Stimulated activated CD4-positive, alpha-beta T cell treated with anti-CD3 and anti-CD28 coated beads, TNF-alpha, amount 100 ng/mL, for 1 hour (primary cell): ENCODE measurements around the gene C15orf62.

Experiments used
- DNase-seq, 3 donors: peaks; one replicate each; pipeline ENCODE4 v3.0.0-alpha.2; 2020; ENCODE audit warnings: low read depth in 3 of 3, low spot score in 1 of 3

Gene C15orf62

DNA sequence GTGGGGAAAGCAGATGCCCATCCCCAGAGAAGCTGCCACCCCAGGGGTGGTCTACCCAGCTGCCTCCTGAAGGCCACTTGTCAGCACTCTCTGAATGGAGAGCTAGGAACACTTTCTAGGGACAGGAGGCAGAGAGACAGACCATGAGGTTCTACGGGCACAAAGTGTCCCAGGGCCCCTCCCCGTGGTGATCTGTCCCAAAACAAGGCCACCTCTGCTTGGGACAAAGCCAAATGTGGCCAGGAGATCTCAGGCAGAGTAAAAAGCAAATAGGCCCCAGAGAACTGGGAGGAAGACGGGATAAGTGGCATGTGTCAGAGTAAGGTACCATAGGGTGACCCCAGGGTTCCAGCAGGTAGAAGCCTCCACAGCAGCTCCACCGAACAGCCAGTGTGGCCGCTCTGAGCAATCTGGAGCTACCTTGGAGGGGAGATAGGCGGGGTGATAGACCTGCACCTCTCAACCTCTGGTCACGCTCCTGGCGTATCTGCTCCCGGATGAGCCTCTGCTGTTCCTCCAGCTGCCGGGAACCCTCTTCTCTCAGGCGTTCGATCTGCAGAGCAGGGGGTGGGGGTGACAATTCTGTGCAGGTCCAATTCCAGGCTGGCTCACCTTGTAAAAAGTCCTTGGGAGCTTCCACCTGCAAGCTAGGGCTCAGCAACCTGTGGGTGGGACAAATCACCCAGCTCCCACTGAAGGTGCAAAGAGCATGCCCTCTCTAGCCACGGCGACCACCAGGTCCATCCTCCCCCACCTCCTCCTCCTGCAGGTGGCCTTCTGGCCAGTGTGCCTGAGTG, 6.2 kb downstream of the C15orf62 start:
- no peak for DNase-seq

GRCh38 chr15:40776537-40777141, 6.9 kb downstream of the C15orf62 start:
- DNase-seq = no peak

DNA sequence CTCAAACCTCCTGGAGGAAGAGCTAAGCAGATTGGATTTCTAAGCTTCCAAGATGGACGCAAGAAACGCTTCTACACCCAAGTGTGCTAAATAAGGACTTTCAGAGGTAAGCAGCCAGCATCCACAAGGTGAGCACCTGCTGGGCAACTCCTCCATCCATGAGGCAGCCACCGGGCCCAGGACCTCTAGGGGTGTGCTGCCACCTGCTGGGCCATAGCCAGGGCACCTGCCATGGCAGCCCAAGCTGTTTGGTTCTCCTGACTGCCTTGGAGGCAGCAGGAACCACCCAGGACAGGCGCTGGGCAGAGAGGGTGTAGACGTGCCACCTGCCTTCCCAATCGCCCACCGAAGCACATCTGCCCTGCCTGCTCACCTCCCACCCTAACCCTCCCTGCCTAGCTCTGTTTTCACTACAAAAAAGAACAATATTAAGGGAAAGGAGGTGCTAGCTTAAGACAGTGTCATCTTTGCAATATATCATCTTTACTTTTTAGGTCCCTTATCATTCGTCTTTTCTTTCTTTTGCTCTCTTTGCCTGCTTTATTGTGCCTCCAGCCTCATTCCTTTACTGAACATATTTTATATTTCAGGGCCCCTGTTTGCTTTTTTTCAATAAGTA, 12.9 kb downstream of the C15orf62 start:
- peak; percentile 57 to 74 (median 61) for DNase-seq

DNA sequence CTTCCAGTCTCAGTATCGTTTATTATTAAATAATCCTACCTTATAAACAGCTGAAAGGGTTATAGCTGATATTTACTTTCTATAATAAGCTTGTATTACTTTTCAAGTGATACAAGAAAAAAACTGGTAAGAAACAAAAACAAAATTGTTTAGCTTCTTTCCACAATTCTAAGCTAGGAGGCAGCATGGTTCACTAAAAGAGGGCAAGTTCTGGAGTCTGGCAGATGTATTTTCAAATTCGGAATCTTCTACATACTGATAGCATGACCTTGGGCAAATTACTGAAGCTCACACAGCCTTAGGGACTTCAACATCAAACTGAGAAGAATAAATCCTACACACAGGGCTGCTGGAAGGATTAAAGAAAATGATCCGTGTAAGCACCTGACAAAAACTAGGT, 15.4 kb downstream of the C15orf62 start:
- DNase-seq = no peak

DNA sequence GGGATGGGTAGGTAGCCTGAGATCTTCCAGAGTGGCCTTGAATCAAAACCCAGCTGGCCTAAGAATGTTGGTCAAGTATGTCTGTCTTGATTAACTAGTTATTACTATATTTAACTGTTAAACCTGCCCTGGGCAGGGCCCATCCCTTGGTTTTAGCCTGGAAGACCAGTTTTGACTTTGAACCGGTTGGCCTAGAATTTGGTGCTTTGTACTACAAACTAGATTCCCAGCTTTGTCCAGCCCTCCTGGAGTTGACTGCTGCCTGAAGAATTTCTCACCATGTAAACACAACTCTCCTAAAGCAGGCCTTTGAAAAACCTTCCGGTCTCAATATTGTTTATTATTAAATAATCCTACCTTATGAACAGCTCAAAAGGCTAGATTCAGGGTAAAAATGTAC, 16.0 kb downstream of the C15orf62 start:
- DNase-seq = no peak

- peak in 1 of 3 donors; percentile 37 for DNase-seq
These were observed 17.6 kb downstream of the C15orf62 start for GRCh38 chr15:40787344-40787841.

DNA sequence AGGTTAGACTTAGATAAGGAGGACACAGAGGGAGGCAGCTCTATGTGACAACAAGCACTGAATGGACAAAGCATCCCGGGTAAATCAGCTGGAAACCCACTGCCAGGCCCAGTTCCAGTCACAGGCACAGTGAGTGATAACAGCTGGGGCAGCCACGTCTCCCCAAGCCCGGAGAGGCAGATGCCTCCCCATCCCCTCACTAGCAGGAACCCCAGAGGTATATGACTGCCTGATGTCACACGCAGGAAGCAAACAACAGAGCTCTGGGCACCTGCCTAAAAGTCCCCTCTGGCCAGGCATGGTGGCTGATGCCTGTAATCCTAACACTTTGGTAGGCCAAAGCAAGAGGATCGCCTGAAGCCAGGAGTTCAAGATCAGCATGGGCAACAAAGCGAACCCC, 18.2 kb downstream of the C15orf62 start:
- DNase-seq = no peak

GRCh38 chr15:40789119-40789518, 19.3 kb downstream of the C15orf62 start:
- no peak for DNase-seq

DNA sequence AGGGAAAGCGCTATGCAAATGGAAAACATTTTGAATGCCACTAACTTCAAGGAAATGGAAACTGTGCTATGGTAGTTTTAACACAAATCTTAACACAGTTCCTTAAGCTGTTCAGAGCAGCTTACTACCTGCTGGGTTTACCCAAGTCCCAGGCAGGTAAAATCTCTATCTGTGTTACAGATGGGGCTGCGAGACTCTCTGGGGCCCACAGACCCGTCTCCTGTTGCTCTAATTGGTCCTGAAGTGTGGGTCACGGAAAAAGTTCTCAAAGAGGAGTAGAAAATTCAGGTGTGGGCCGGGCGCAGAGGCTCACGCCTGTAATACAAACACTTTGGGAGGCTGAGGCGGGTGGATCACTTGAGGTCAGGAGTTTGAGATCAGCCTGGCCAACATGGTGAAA, 20.2 kb downstream of the C15orf62 start:
- DNase-seq = no peak

- no peak for DNase-seq
These were observed 20.9 kb downstream of the C15orf62 start for GRCh38 chr15:40790718-40791117.

DNA sequence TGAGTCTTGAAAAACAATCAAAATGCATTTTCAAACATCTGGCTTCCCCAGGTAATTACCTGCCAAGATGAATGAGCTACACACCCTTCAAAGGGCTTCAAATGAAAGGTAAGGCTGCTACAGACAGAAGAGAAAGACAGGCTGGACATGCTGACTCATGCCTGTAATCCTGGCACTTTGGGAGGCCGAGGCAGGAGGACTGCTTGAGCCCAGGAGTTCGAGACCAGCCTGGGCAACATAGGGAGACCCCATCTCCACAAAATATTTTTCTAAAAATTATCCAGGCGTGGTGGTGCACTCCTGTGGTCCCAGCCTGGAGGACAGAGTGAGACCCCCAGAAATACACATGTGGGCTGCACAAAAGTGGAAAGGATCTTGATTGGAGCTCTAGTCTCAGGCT, 22.6 kb downstream of the C15orf62 start:
- no peak for DNase-seq

DNA sequence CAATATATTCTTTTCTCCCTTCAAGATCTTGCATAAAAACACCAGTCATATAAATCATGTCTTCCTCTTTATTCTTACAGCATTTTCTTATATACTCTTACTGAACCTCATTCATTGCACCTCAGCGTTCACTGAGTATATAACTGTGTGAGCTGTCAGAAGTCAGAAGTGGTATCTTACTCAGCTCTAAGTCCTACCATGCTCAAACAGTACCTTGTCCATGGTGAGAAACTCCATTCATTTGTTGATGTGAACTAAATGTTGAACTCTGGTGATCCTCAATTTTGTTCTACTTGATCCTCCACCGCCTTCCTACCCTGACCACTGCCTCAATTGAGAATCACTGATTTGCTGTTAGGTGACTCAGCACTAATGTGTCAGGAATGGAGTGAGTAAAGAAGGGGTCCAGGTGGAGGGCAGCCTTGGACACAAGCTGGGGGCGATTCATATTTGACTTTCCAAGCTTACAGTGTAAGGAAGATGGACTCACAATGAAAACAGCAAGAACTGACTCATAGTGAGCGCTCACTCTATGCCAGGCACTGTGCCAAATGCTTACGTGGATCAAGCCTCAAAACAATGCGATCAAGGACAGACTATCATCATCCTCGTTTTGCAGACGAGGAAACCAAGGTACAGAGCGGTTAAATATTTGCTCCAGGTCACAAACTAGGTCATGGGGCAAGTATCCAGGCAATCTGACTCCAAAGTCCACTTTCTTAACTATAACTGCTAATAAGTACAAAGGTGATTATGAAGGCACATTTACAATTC, 23.6 kb downstream of the C15orf62 start:
- no peak for DNase-seq

GRCh38 chr15:40796041-40796440, 26.3 kb downstream of the C15orf62 start:
- no peak for DNase-seq

GRCh38 chr15:40796512-40796911, 26.7 kb downstream of the C15orf62 start:
- DNase-seq = no peak

DNA sequence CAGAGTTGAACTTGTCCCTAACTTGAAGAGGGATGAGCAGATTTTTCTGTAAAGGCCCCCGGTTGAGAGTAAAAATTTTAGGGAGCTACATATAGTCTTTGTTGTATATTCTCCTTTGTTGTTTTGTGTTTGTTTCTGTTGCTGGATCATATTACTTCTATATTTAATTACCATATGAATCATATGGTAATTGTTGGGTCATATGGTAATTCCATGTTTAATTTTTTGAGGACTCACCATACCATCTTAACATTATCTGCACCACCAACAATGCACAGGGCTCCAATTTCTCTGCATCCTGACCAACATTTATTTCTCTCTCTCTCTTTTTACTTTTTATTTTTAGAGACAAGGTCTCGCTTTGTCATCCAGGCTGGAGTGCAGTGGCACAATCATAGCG, 29.7 kb downstream of the C15orf62 start:
- no peak for DNase-seq

DNA sequence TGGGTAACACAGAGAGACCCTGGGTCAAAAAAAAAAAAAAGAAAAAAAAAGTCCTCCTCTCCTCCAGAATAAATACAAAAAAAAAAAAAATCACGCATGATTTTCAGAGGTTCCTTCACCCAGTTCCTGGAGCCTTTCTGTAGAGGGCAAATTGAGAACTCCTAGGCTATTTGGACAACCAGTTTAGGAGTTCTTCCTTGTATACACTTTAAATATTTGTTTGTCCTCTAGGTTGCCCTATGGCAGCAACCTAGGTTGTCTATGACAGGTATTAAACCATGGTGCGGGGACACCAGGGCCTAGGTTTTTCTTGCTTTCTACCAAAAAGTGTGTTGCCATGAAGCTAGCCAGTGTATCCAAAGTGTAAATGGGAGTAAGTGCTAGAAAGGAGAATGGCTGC, 33.3 kb downstream of the C15orf62 start:
- no peak for DNase-seq

DNA sequence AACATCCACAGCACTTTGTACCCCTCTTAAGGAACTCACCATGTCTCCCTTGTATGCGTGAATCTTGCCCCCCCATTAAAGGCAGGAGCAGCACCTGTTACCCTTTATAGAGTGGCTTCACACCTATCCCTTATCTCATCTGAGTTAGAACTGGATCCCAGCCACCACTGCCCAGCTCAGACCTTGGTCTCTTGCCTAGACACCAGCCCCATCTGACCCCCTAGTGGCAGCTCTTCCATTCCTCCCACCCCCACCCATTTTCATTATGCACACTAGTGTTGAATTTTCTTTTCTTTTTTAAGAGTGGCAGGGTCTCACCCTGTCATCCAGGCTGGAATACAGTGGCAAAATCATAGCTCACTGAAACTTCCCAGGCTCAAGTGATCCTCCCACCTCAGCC, 33.9 kb downstream of the C15orf62 start:
- DNase-seq = no peak

DNA sequence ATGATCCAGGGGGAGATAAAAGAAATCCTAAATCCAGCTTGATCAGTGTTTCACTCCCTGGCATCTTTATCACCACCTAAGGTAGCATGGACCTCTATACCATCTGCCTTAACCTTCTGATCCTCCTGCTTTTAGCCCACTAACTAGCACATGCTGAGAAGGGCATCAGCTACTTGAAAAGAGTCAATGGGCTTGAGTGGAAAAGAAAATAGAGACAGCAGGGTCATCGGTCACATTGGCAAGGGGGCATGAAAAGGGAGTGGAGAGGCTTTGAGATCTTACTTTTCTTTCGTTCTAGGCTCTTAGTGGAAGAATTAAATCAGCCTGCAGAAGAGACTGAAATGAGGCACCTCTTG, 36.9 kb downstream of the C15orf62 start:
- DNase-seq = no peak

DNA sequence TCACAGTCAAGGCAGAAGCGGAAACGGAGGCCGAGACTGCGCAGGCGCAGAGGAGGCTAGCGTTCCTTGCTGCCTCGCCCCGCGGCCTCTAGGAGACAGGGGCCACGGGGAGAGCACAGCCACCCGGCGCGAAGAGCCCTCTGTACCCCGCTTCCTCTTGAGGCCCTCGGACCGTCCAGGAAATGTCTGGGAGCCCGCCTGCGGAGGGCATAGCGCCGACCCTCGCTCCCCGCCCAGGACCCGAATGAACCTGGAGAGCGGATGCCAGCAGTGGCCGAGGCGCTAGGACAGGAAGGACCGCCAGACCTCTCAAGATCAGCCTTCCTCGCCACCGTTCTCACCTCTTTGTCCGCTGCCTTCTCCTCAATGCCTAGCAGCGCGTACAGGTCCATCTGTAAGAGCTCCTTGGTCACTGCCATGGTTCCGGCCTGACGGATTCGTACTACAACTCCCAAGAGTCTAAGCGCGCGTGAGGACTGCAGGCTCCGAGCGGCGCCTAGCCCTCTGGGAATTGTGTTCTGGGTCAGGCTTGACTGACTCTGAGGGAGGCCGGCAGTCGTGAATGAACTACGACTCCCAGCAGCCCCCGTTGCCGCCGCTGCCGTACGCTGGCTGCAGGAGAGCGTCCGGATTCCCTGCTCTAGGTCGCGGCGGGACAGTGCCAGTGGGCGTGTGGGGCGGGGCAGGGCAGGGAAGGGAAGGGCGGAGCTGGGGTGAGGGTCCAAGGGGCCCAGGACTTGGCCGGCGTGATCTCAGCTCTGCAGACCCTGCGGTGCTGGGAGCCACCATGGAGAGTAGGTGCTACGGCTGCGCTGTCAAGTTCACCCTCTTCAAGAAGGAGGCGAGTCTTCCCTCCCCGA, 37.5 kb downstream of the C15orf62 start, which contains the start of the genes DNAJC17 and ZFYVE19:
Gene DNAJC17 (minus strand): TSS at position 446 of the 860 bp plus-strand sequence. CDS start 27 bp downstream, at position 419.
Gene ZFYVE19 (plus strand): TSS at position 62 of the 860 bp plus-strand sequence. CDS start 501 bp downstream, at position 563.
- DNase-seq = peak; percentile 83 to 93 (median 84)

DNA sequence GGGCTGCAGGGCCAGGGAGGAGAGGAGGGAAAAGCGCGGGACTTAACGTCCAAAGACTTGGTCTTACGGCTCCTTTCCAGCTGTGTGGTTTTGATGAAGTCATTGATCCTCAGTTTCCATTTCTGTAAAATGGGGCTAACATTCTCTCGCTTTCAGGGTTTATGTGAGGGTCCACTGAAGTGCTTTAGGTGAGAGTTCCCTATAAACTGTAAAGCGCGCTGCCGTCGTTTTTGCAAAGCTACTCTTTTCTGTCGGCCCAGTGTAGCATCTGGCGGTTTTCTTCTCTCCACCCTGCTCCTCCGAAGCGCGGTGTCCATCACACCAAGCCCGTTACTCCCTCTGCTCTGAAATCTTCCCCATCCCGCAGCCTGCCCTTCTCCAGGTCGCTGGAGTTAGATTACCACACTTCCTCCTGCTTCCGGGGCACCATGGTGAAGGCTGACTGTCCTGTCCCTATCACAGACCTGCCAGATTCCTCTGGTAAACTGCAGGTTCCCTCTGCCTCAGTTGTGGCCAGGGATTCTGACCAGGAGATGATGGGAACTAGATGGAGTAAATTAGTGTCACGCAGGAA, 38.2 kb downstream of the C15orf62 start:
- DNase-seq = no peak
